ENCODE data around the gene MYBPC2.

- TF ChIP-seq CTCF (IDR thresholded peaks at IDR 0.05), result no peak
- TF ChIP-seq ZFX (IDR thresholded peaks at IDR 0.05; ENCODE audit: borderline replicate concordance), result no peak
Measured at GRCh38 chr19:50511069-50511822, 78.6 kb downstream of the MYBPC2 start, which contains the start of gene JOSD2.

Data from 22Rv1 (cell line).